Sigmoid colon (tissue), 7 donors: ENCODE results near the gene ME3. TPM values are rescaled to one million over a fixed set of nuclear protein-coding genes. Genes with fewer than 3 reads are reported as not detected.

Source experiments
- DNase-seq: peaks from one replicate; pipeline ENCODE4 v3.0.0-alpha.2; 2019
- H3K27ac ChIP-seq, 4 donors: fragments of 200-600 bp; sonication (generic); one replicate each; pipeline ENCODE4 v1.5.1; 2016 to 2019; ENCODE audit warnings: mild to moderate bottlenecking in 1 of 4
- H3K27me3 ChIP-seq, 3 donors: fragments of 200-600 bp; sonication (generic); one replicate each; pipeline ENCODE4 v1.5.1; 2019; ENCODE audit warnings: mild to moderate bottlenecking in 1 of 3
- H3K36me3 ChIP-seq, 4 donors: fragments of 200-600 bp; sonication (generic); one replicate each; pipeline ENCODE4 v1.5.1; 2016 to 2019
- H3K4me1 ChIP-seq, 4 donors: fragments of 200-600 bp; sonication (generic); one replicate each; pipeline ENCODE4 v1.5.1; 2017 to 2019
- H3K4me3 ChIP-seq, 4 donors: fragments of 200-600 bp; sonication (generic); one replicate each; pipeline ENCODE4 v1.5.1; 2017 to 2019; ENCODE audit warnings: mild to moderate bottlenecking in 2 of 4, moderate library complexity in 1 of 4
- H3K9me3 ChIP-seq, 4 donors: fragments of 200-600 bp in 3 of 4; sonication (generic) in 3 of 4; one replicate each; pipeline versions ENCODE4 v1.5.1 to v1.6.1; 2013 to 2019
- EP300 ChIP-seq, 4 donors: sonication (generic); formaldehyde crosslinking; IDR thresholded peaks; one replicate each; pipeline ENCODE4 v1.6.1; 2017; ENCODE audit warnings: antibody characterized with exemption in 4 of 4
- POLR2A ChIP-seq, 2 donors: fragments of 450-650 bp; IDR thresholded peaks; one replicate each; pipeline ENCODE4 v1.6.1; 2016; ENCODE audit warnings: antibody characterized with exemption in 2 of 2, mild to moderate bottlenecking in 2 of 2, moderate library complexity in 2 of 2
- POLR2AphosphoS5 ChIP-seq, 4 donors: sonication (generic); formaldehyde crosslinking; IDR thresholded peaks; one replicate each; pipeline ENCODE4 v1.6.1; 2017; ENCODE audit warnings: antibody characterized with exemption in 4 of 4
- WGBS, 2 donors: extraction: QIAGEN DNeasy Blood & Tissue Kit; methylation state at CpG; one replicate each; pipeline ENCODE4 v1.1.7; 2013; 5-methylcytosine and 5-hydroxymethylcytosine counted together
- intact Hi-C: fragments of 100-400 bp; cut with DNase I; formaldehyde crosslinking; loops from one replicate; pipeline ENCODE4 v1.15.1; 2023
- polyA plus RNA-seq, 3 donors: library from polyadenylated mRNA; stranded (reverse); fragments of 200-250 nt; gene quantifications; one replicate each; pipeline ENCODE4 v1.2.3, GENCODE V29; 2013
- total RNA-seq, 4 donors: library from RNA; depleted of rRNA; stranded (reverse); fragments of >200 nt; gene quantifications; one replicate each; pipeline ENCODE4 v1.1.0, GENCODE V29; 2016
- TF ChIP-seq, protein P1 (sequence below), 4 experiments: fragments of 450-650 bp in 3 of 4; fragments of 200-600 bp in 1 of 4; IDR thresholded peaks; one replicate each; pipeline ENCODE4 v1.5.1; 2016 to 2019; ENCODE audit warnings: antibody characterized with exemption in 4 of 4, mild to moderate bottlenecking in 3 of 4, moderate library complexity in 2 of 4
- donor health status: healthy with polysubstance abuse.
- donor health status: Bipolar disorder and iron deficiency.
- donor health status: healthy.

The ME3 gene
- total and polyA plus RNA-seq, 7 donors = 7.8 to 53.2 (median 25.5) TPM

DNA sequence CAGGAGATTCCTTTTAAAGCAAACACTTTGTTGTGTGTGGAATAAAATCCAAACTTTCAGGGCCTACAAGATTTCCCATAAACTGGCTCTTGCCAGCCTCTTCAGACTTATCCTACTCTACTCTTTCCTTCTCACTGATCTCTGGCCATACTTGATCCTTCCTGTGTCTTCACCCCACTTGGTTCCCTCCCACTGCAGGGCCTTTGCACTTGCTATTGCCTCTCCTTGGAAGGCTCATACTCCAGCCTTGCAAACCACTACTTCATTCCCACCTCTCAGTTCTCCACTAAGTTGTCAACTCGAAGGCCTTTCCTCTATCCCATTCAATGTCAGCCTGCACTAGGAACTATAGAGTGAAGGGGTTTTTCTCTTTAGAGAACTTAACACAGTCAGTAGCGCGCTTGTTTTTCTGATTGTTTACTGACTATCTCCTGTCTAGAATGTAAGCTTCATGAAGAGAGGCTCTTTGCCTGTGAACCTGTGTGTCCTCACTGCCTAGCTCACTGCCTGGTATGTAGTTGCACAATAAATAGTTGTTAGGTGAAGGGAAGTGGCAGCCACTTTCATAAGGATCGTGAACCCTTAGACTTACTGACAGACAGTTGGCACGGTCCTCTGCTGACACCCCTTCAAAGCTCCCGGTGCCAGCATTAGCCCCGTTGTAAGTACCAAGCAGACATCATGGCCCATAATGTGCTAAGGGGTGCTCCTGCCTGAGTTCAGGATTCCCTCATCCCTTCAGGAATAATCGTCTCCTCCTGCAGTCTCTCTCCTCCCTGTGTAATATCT, 833 bp upstream of the ME3 start:
- no peak for DNase-seq
- H3K36me3 ChIP-seq = no peaks in the 10 kb centered on the region
- no peaks in the 10 kb centered on the region for H3K9me3 ChIP-seq
- WGBS, 2 donors = 52 to 80% methylated on average over 8 of the region's 8 CpGs
- H3K27ac ChIP-seq = peak overlapping the region; percentile 88 to 98 (median 92)
- H3K27me3 ChIP-seq = no peaks in the 10 kb centered on the region
- H3K4me1 ChIP-seq = peaks cover 0 to 72% (median 50%) of the 10 kb centered on the region in 4 donors
- TF ChIP-seq POLR2A (IDR thresholded peaks at IDR 0.05) (no peak), POLR2AphosphoS5 (IDR thresholded peaks at IDR 0.05) (no peak), EP300 (IDR thresholded peaks at IDR 0.05) (no peak)
- TF ChIP-seq, protein P1, sequence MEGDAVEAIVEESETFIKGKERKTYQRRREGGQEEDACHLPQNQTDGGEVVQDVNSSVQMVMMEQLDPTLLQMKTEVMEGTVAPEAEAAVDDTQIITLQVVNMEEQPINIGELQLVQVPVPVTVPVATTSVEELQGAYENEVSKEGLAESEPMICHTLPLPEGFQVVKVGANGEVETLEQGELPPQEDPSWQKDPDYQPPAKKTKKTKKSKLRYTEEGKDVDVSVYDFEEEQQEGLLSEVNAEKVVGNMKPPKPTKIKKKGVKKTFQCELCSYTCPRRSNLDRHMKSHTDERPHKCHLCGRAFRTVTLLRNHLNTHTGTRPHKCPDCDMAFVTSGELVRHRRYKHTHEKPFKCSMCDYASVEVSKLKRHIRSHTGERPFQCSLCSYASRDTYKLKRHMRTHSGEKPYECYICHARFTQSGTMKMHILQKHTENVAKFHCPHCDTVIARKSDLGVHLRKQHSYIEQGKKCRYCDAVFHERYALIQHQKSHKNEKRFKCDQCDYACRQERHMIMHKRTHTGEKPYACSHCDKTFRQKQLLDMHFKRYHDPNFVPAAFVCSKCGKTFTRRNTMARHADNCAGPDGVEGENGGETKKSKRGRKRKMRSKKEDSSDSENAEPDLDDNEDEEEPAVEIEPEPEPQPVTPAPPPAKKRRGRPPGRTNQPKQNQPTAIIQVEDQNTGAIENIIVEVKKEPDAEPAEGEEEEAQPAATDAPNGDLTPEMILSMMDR (IDR thresholded peaks at IDR 0.05) = no peak
- H3K4me3 ChIP-seq = peak overlapping the region in 2 of 4 donors; percentile 68 to 75
- intact Hi-C loops = loop anchor here (2.0 to 5.0 kb wide), 6 partner anchors 44 to 216 kb away; partner anchors contain the start of gene PRSS23

DNA sequence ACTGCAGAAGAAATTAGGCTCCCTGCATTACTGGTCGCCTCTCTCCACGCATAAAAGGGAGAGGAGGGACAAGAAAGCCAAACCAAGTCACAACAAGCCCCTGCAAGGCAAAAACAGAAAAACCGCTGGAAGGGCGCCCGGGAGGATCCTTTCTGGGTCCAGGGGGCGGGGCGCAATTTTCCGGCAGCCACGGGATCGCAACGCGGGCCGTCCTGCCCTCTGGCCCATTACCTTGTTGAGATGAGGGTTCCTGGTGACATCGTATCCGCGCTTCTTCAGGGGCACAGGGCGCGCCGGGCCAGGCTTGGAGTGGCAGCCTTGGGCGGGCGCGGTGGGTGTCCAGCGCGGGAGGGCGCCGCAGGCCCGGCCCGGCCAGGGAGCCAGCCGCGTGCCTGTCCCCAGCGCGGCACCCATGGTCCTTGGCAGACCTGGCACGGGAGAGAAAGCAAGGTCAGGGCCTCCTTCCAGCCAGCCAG, 847 bp downstream of the ME3 start:
- Histone ChIP-seq H3K4me3 (peak overlapping the region; percentile 51 to 75 (median 69)), H3K36me3 (no peaks in the 10 kb centered on the region), H3K27ac (peak overlapping the region; percentile 88 to 98 (median 92)), H3K27me3 (no peaks in the 10 kb centered on the region), H3K4me1 (peaks cover 0 to 71% (median 48%) of the 10 kb centered on the region in 4 donors), H3K9me3 (no peaks in the 10 kb centered on the region)
- DNase-seq = peak; percentile 92
- intact Hi-C loops = loop anchor here (2.0 to 5.0 kb wide), 6 partner anchors 43 to 214 kb away; partner anchors contain the start of gene PRSS23
- WGBS, 2 donors = 1 to 2% methylated on average over 33 of the region's 33 CpGs
- TF ChIP-seq POLR2AphosphoS5 (IDR thresholded peaks at IDR 0.05) (peak; percentile 57 to 78 (median 71)), EP300 (IDR thresholded peaks at IDR 0.05) (peak in 1 of 4 donors; percentile 65)
- TF ChIP-seq, protein P1 (IDR thresholded peaks at IDR 0.05) = no peak

DNA sequence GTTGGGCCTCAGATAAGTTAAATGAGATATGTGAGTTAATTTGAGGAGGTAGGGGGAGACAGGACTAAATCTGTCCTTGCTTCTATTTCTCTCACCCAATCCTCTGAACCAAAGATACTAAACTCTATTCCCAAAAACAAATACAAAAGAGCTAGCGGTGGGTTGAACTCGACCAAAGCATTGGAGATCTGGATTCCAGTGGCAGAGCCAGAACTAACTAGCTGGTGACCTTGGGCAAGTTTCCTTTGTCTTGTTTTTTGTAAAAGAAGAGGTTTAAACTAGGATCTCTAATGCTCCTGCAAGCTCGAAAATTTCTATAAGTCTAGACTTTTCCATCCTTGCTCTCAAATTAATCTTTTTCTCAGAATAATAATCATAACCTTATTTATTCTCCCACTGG, 1.5 kb downstream of the ME3 start:
- 17 to 56% methylated on average over 3 of the region's 3 CpGs for WGBS, 2 donors
- TF ChIP-seq, protein P1 (IDR thresholded peaks at IDR 0.05) = no peak
- TF ChIP-seq EP300 (IDR thresholded peaks at IDR 0.05) (no peak), POLR2A (IDR thresholded peaks at IDR 0.05) (no peak), POLR2AphosphoS5 (IDR thresholded peaks at IDR 0.05) (no peak)
- DNase-seq = no peak
- Histone ChIP-seq H3K36me3 (no peaks in the 10 kb centered on the region), H3K9me3 (no peaks in the 10 kb centered on the region), H3K27me3 (no peaks in the 10 kb centered on the region), H3K4me3 (peak overlapping the region; percentile 51 to 75 (median 69)), H3K4me1 (peaks cover 0 to 64% (median 45%) of the 10 kb centered on the region in 4 donors), H3K27ac (peak overlapping the region; percentile 88 to 98 (median 92))
- intact Hi-C loops = loop anchor here (5.0 kb wide), 4 partner anchors 59 to 214 kb away; no protein-coding TSS in a partner anchor

DNA sequence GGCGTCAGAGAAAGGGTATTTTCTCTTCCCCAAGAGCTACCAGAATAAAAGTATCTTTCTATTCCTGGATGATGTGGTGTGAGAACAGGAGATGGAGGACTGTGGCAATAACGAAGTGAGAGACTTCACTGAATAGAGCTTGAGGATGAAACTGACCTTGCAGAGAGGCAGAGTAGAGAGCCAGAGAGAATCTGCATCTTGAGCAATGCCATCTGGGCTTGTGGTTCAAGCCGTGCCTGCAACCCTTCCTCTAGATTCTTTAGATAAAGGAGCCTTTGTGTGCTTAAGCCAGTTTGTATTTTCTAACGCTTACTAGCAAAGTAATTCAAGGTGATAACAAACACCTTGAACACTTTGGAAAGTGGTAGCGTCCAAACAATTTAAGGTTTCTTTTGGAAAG, 2.2 kb downstream of the ME3 start:
- no peaks in the 10 kb centered on the region for H3K36me3 ChIP-seq
- 14 to 50% methylated on average over 5 of the region's 5 CpGs for WGBS, 2 donors
- no peak for TF ChIP-seq POLR2AphosphoS5 (IDR thresholded peaks at IDR 0.05)
- TF ChIP-seq POLR2A (IDR thresholded peaks at IDR 0.05) = no peak
- TF ChIP-seq EP300 (IDR thresholded peaks at IDR 0.05) = no peak
- TF ChIP-seq, protein P1 (IDR thresholded peaks at IDR 0.05) = no peak
- H3K4me1 ChIP-seq = peaks cover 0 to 58% (median 40%) of the 10 kb centered on the region in 4 donors
- DNase-seq = no peak
- no peaks in the 10 kb centered on the region for H3K9me3 ChIP-seq
- no peaks in the 10 kb centered on the region for H3K27me3 ChIP-seq
- intact Hi-C loops = loop anchor here (5.0 kb wide), 4 partner anchors 58 to 213 kb away; no protein-coding TSS in a partner anchor
- peak overlapping the region; percentile 88 to 98 (median 92) for H3K27ac ChIP-seq
- H3K4me3 ChIP-seq = no peak overlapping the region
